Measurements from ENCODE around the gene UQCRQ.

Gene UQCRQ

GRCh38 chr5:132890817-132891216 is 24.4 kb downstream of the UQCRQ start:
- Histone ChIP-seq H4K20me1 (ENCODE audit: insufficient read depth, low read length, poor library complexity, severe bottlenecking) (no peaks in the 10 kb centered on the region), H3K9me3 (ENCODE audit: insufficient read depth, low read depth, low read length) (no peaks in the 10 kb centered on the region), H3K4me1 (ENCODE audit: insufficient read depth, low read length, poor library complexity, severe bottlenecking) (no peaks in the 10 kb centered on the region), H2AFZ (ENCODE audit: low read length) (no peak overlapping the region), H3K4me3 (ENCODE audit: low read length, poor library complexity, severe bottlenecking) (no peak overlapping the region), H3K9ac (ENCODE audit: low read depth, low read length, poor library complexity, severe bottlenecking) (no peak overlapping the region), H3K79me2 (ENCODE audit: insufficient read depth, low read length) (no peaks in the 10 kb centered on the region), H3F3A (ENCODE audit: low read depth) (no peaks in the 10 kb centered on the region), H3K9me2 (replicated peaks; ENCODE audit: low read depth, low read length) (no peaks in the 10 kb centered on the region), H3K36me3 (ENCODE audit: insufficient read depth, low read length) (peaks cover 53% of the 10 kb centered on the region; the same call in 1 of the 2 replicates), H3K27me3 (ENCODE audit: insufficient read depth, low read length, poor library complexity, severe bottlenecking) (no peaks in the 10 kb centered on the region), H3K4me2 (ENCODE audit: low read depth, low read length, poor library complexity, severe bottlenecking) (no peak overlapping the region)
- no peak for TF ChIP-seq EZH2phosphoT487 (IDR thresholded peaks at IDR 0.05; ENCODE audit: borderline replicate concordance)
- no peak for TF ChIP-seq CTCF (conservative IDR thresholded peaks at IDR 0.05; ENCODE audit: low read length)

- H3K9me2 ChIP-seq (replicated peaks; ENCODE audit: low read depth, low read length), result no peaks in the 10 kb centered on the region
- H4K20me1 ChIP-seq (ENCODE audit: insufficient read depth, low read length, poor library complexity, severe bottlenecking), result no peaks in the 10 kb centered on the region
- H3K27me3 ChIP-seq (ENCODE audit: insufficient read depth, low read length, poor library complexity, severe bottlenecking), result no peaks in the 10 kb centered on the region
- H3F3A ChIP-seq (ENCODE audit: low read depth), result no peaks in the 10 kb centered on the region
- TF ChIP-seq EZH2phosphoT487 (IDR thresholded peaks at IDR 0.05; ENCODE audit: borderline replicate concordance), result no peak
- no peak for TF ChIP-seq CTCF (conservative IDR thresholded peaks at IDR 0.05; ENCODE audit: low read length)
- H2AFZ ChIP-seq (ENCODE audit: low read length), result no peak overlapping the region
- H3K4me1 ChIP-seq (ENCODE audit: insufficient read depth, low read length, poor library complexity, severe bottlenecking), result no peaks in the 10 kb centered on the region
- H3K4me2 ChIP-seq (ENCODE audit: low read depth, low read length, poor library complexity, severe bottlenecking), result no peak overlapping the region
- no peaks in the 10 kb centered on the region for H3K79me2 ChIP-seq (ENCODE audit: insufficient read depth, low read length)
- peaks cover 56% of the 10 kb centered on the region; the same call in 1 of the 2 replicates for H3K36me3 ChIP-seq (ENCODE audit: insufficient read depth, low read length)
- no peak overlapping the region for H3K4me3 ChIP-seq (ENCODE audit: low read length, poor library complexity, severe bottlenecking)
- H3K9me3 ChIP-seq (ENCODE audit: insufficient read depth, low read depth, low read length), result no peaks in the 10 kb centered on the region
- H3K9ac ChIP-seq (ENCODE audit: low read depth, low read length, poor library complexity, severe bottlenecking), result no peak overlapping the region
These were observed 29.4 kb downstream of the UQCRQ start for GRCh38 chr5:132895719-132896305.

GRCh38 chr5:132896685-132897084 is 30.2 kb downstream of the UQCRQ start:
- H3K4me1 ChIP-seq (ENCODE audit: insufficient read depth, low read length, poor library complexity, severe bottlenecking), result no peaks in the 10 kb centered on the region
- no peak overlapping the region for H3K9ac ChIP-seq (ENCODE audit: low read depth, low read length, poor library complexity, severe bottlenecking)
- H3K36me3 ChIP-seq (ENCODE audit: insufficient read depth, low read length), result peaks cover 63% of the 10 kb centered on the region; the same call in 1 of the 2 replicates
- no peaks in the 10 kb centered on the region for H3K79me2 ChIP-seq (ENCODE audit: insufficient read depth, low read length)
- TF ChIP-seq CTCF (conservative IDR thresholded peaks at IDR 0.05; ENCODE audit: low read length) (no peak), EZH2phosphoT487 (IDR thresholded peaks at IDR 0.05; ENCODE audit: borderline replicate concordance) (no peak)
- no peaks in the 10 kb centered on the region for H4K20me1 ChIP-seq (ENCODE audit: insufficient read depth, low read length, poor library complexity, severe bottlenecking)
- H3K9me2 ChIP-seq (replicated peaks; ENCODE audit: low read depth, low read length), result no peaks in the 10 kb centered on the region
- no peak overlapping the region for H3K4me2 ChIP-seq (ENCODE audit: low read depth, low read length, poor library complexity, severe bottlenecking)
- no peaks in the 10 kb centered on the region for H3F3A ChIP-seq (ENCODE audit: low read depth)
- no peak overlapping the region for H3K4me3 ChIP-seq (ENCODE audit: low read length, poor library complexity, severe bottlenecking)
- no peak overlapping the region for H2AFZ ChIP-seq (ENCODE audit: low read length)
- no peaks in the 10 kb centered on the region for H3K27me3 ChIP-seq (ENCODE audit: insufficient read depth, low read length, poor library complexity, severe bottlenecking)
- H3K9me3 ChIP-seq (ENCODE audit: insufficient read depth, low read depth, low read length), result no peaks in the 10 kb centered on the region

Measured in Loucy (cell line).